B cell (primary cell): ENCODE data around the gene TOX2.

Experiments used
- CTCF ChIP-seq: fragments of 200-600 bp; IDR thresholded peaks from one replicate; pipeline ENCODE4 v1.8.0; 2022; ENCODE audit warnings: antibody characterized with exemption, mild to moderate bottlenecking
- EZH2 ChIP-seq: IDR thresholded peaks from 2 replicates; pipeline ENCODE4 v1.6.1; 2012; ENCODE audit warnings: borderline replicate concordance, low read depth, mild to moderate bottlenecking, moderate library complexity, low read length; ENCODE audit not compliant: insufficient read depth, poor library complexity, severe bottlenecking

- TF ChIP-seq CTCF (no peak), EZH2 (no peak)
These were observed 176.4 kb downstream of the TOX2 start for GRCh38 chr20:44091026-44091425.
